H1 (cell line): ENCODE measurements around the gene SCAMP2. TPM values are rescaled to one million over a fixed set of nuclear protein-coding genes. Genes with fewer than 3 reads are reported as not detected.
A peak's percentile ranks its signal among the peaks of the same experiment; 100 is the strongest.

Experiments
- CTCF ChIA-PET: fragments of 300-600 bp; sonication (Branson Sonifier 250); formaldehyde crosslinking; loops from one replicate; lab custom pipeline; 2021; ENCODE audit not compliant: partially characterized antibody; lab: Charles Lee
- POLR2A ChIA-PET: fragments of 300-600 bp; sonication (Branson Sonifier 250); formaldehyde crosslinking; loops from one replicate; lab custom pipeline; 2021; ENCODE audit warnings: inconsistent platforms; ENCODE audit not compliant: partially characterized antibody; lab: Charles Lee
- DNase-seq, 2 experiments: peaks; one replicate each; pipeline versions ENCODE4 v3.0.0 to v3.0.0-alpha.2; 2010 to 2022; ENCODE audit warnings: low spot score in 2 of 2, low read depth in 1 of 2, mixed read lengths in 1 of 2
- FAIRE-seq: peaks from 2 replicates; lab custom pipeline; 2011; peaks lifted over from hg19 to GRCh38; lab: Jason Lieb, UNC
- H2AFZ ChIP-seq: 2 replicates; pipeline ENCODE4 v1.8.1; 2012; ENCODE audit warnings: low read length, inconsistent platforms
- H2AK5ac ChIP-seq: 2 replicates; pipeline ENCODE4 v1.6.1; 2013; ENCODE audit warnings: low read depth, low read length
- H2BK120ac ChIP-seq: replicated peaks from 2 replicates; pipeline ENCODE3; 2013; ENCODE audit warnings: low read depth, low read length, inconsistent platforms
- H2BK12ac ChIP-seq: 2 replicates; pipeline ENCODE4 v1.6.1; 2013; ENCODE audit warnings: low read depth, low read length
- H2BK15ac ChIP-seq: 2 replicates; pipeline ENCODE4 v1.6.1; 2013; ENCODE audit warnings: low read length
- H2BK20ac ChIP-seq: 2 replicates; pipeline ENCODE4 v1.6.1; 2013; ENCODE audit warnings: low read length
- H2BK5ac ChIP-seq: 2 replicates; pipeline ENCODE4 v1.6.1; 2013; ENCODE audit warnings: low read depth, low read length
- H3K14ac ChIP-seq: 2 replicates; pipeline ENCODE4 v1.6.1; 2013; ENCODE audit warnings: inconsistent platforms; ENCODE audit not compliant: insufficient read length
- H3K18ac ChIP-seq: 2 replicates; pipeline ENCODE4 v1.6.1; 2013; ENCODE audit warnings: low read length; ENCODE audit errors: extremely low read depth
- H3K23ac ChIP-seq: 2 replicates; pipeline ENCODE4 v1.6.1; 2013; ENCODE audit warnings: inconsistent platforms; ENCODE audit not compliant: insufficient read length
- H3K23me2 ChIP-seq: 2 replicates; pipeline ENCODE4 v1.6.1; 2013; ENCODE audit warnings: low read depth, low read length
- H3K27ac ChIP-seq: 2 replicates; pipeline ENCODE4 v1.6.1; 2011; ENCODE audit warnings: low read depth, low read length, inconsistent platforms
- H3K27me3 ChIP-seq, 4 experiments: replicated peaks in 1 of 4; 1 replicate in 1 of 4; 2 replicates in 3 of 4; pipeline versions ENCODE4 v1.6.1 to v1.8.1; 2011 to 2013; ENCODE audit warnings: low read length in 3 of 4, mild to moderate bottlenecking in 3 of 4, inconsistent platforms in 2 of 4, mixed read lengths in 2 of 4, moderate library complexity in 1 of 4; ENCODE audit not compliant: control insufficient read depth in 3 of 4, insufficient read depth in 3 of 4; ENCODE audit errors: extremely low read depth in 1 of 4
- H3K36me3 ChIP-seq, 4 experiments: 2 replicates each; pipeline versions ENCODE4 v1.6.1 to v1.8.1; 2011 to 2013; ENCODE audit warnings: mild to moderate bottlenecking in 4 of 4, low read length in 3 of 4, moderate library complexity in 2 of 4, control low read depth in 1 of 4, inconsistent platforms in 1 of 4; ENCODE audit not compliant: insufficient read depth in 4 of 4, control insufficient read depth in 2 of 4
- H3K4ac ChIP-seq: replicated peaks from 2 replicates; pipeline ENCODE3; 2013; ENCODE audit warnings: low read length, low read depth, mixed read lengths, inconsistent platforms; ENCODE audit not compliant: insufficient read length
- H3K4me1 ChIP-seq, 4 experiments: replicated peaks in 1 of 4; 1 replicate in 1 of 4; 2 replicates in 3 of 4; pipeline versions ENCODE4 v1.6.1 to v1.8.1; 2011 to 2013; ENCODE audit warnings: low read length in 3 of 4, inconsistent platforms in 2 of 4, mixed read lengths in 1 of 4; ENCODE audit not compliant: insufficient read depth in 4 of 4, control insufficient read depth in 3 of 4
- H3K4me2 ChIP-seq, 2 experiments: 2 replicates each; pipeline versions ENCODE4 v1.6.1 to v1.8.1; 2011 to 2013; ENCODE audit warnings: low read depth in 2 of 2, low read length in 2 of 2, control low read depth in 1 of 2, inconsistent platforms in 1 of 2, mild to moderate bottlenecking in 1 of 2; ENCODE audit not compliant: insufficient read depth in 1 of 2
- H3K4me3 ChIP-seq, 4 experiments: fragments of 200-600, 300-600 bp in 1 of 4; sonication (generic), shearing (Covaris generic), sonication (Bioruptor Twin) in 1 of 4; 2 replicates each; pipeline versions ENCODE4 v1.5.1 to v1.8.1; 2011 to 2016; ENCODE audit warnings: low read length in 4 of 4, low read depth in 3 of 4, control low read depth in 2 of 4, inconsistent platforms in 2 of 4, mild to moderate bottlenecking in 2 of 4, mixed read lengths in 1 of 4, moderate library complexity in 1 of 4; ENCODE audit not compliant: insufficient read depth in 2 of 4; ENCODE audit errors: extremely low read depth in 1 of 4
- H3K56ac ChIP-seq: replicated peaks from 2 replicates; pipeline ENCODE3; 2013; ENCODE audit warnings: low read depth, mild to moderate bottlenecking, mixed read lengths, low read length, inconsistent platforms; ENCODE audit not compliant: insufficient read length
- H3K79me1 ChIP-seq: 2 replicates; pipeline ENCODE4 v1.6.1; 2013; ENCODE audit warnings: low read depth, low read length, control low read depth
- H3K79me2 ChIP-seq, 2 experiments: 2 replicates each; pipeline versions ENCODE4 v1.6.1 to v1.8.1; 2012 to 2013; ENCODE audit warnings: low read length in 2 of 2, mild to moderate bottlenecking in 2 of 2, inconsistent platforms in 1 of 2; ENCODE audit not compliant: insufficient read depth in 2 of 2, control insufficient read depth in 1 of 2
- H3K9ac ChIP-seq, 4 experiments: replicated peaks in 1 of 4; 1 replicate in 1 of 4; 2 replicates in 3 of 4; pipeline versions ENCODE4 v1.6.1 to v1.8.1; 2011 to 2013; ENCODE audit warnings: low read depth in 3 of 4, low read length in 3 of 4, control low read depth in 2 of 4, mild to moderate bottlenecking in 2 of 4, moderate library complexity in 2 of 4, inconsistent platforms in 1 of 4; ENCODE audit errors: extremely low read depth in 1 of 4
- H3K9me3 ChIP-seq, 2 experiments: 2 replicates each; pipeline versions ENCODE4 v1.6.1 to v1.8.1; 2012 to 2013; ENCODE audit warnings: mild to moderate bottlenecking in 2 of 2, moderate library complexity in 2 of 2, control low read depth in 1 of 2, inconsistent platforms in 1 of 2, low read depth in 1 of 2, low read length in 1 of 2, mixed read lengths in 1 of 2; ENCODE audit not compliant: insufficient read depth in 2 of 2
- H4K20me1 ChIP-seq, 2 experiments: replicated peaks in 1 of 2; 2 replicates each; pipeline versions ENCODE3 to v1.8.1; 2011 to 2013; ENCODE audit warnings: inconsistent platforms in 2 of 2, low read length in 2 of 2, mild to moderate bottlenecking in 1 of 2; ENCODE audit not compliant: insufficient read depth in 2 of 2, control insufficient read depth in 1 of 2
- H4K5ac ChIP-seq: 2 replicates; pipeline ENCODE4 v1.6.1; 2013; ENCODE audit warnings: low read length, low read depth, mixed read lengths, inconsistent platforms; ENCODE audit not compliant: insufficient read length
- H4K8ac ChIP-seq: 2 replicates; pipeline ENCODE4 v1.8.0; 2013; ENCODE audit warnings: mild to moderate bottlenecking, moderate library complexity, low read length, inconsistent platforms; ENCODE audit not compliant: insufficient read depth; ENCODE audit errors: extremely low read depth
- H4K91ac ChIP-seq: replicated peaks from 2 replicates; pipeline ENCODE3; 2013; ENCODE audit warnings: low read length, mixed read lengths, inconsistent platforms; ENCODE audit not compliant: insufficient read length
- CEBPB ChIP-seq: IDR thresholded peaks from 2 replicates; pipeline ENCODE4 v1.6.1; 2012; ENCODE audit warnings: low read depth, low read length
- CHD1 ChIP-seq: IDR thresholded peaks from 2 replicates; pipeline ENCODE4 v1.6.1; 2012; ENCODE audit warnings: low read depth, low read length, improper control_type of control experiment
- CTCF ChIP-seq, 3 experiments: IDR thresholded peaks; 1 replicate in 2 of 3; 2 replicates in 1 of 3; pipeline versions ENCODE4 v1.5.1 to v1.6.1; 2011; ENCODE audit warnings: low read length in 3 of 3, mild to moderate bottlenecking in 3 of 3, inconsistent platforms in 2 of 3, low read depth in 1 of 3, moderate library complexity in 1 of 3; ENCODE audit not compliant: insufficient read depth in 1 of 3; ENCODE audit errors: control extremely low read depth in 1 of 3
- GTF2F1 ChIP-seq: IDR thresholded peaks from 2 replicates; pipeline ENCODE4 v1.6.1; 2012; ENCODE audit warnings: low read depth, low read length, improper control_type of control experiment, borderline replicate concordance
- HDAC2 ChIP-seq, 2 experiments: fragments of 300-600 bp in 1 of 2; sonication (generic) in 1 of 2; IDR thresholded peaks; 2 replicates each; pipeline ENCODE4 v1.6.1; 2011 to 2012; ENCODE audit warnings: low read depth in 2 of 2, low read length in 2 of 2, mild to moderate bottlenecking in 2 of 2, moderate library complexity in 2 of 2, borderline replicate concordance in 1 of 2, inconsistent platforms in 1 of 2
- HDAC6 ChIP-seq: IDR thresholded peaks from one replicate; pipeline ENCODE4 v1.7.1; 2012; ENCODE audit warnings: low read depth, mild to moderate bottlenecking, inconsistent platforms, low read length, moderate library complexity
- JUN ChIP-seq: IDR thresholded peaks from 2 replicates; pipeline ENCODE4 v1.6.1; 2011; ENCODE audit warnings: low read depth, mild to moderate bottlenecking, improper control_type of control experiment, low read length
- JUND ChIP-seq: IDR thresholded peaks from 2 replicates; pipeline ENCODE4 v1.6.1; 2011; ENCODE audit warnings: mild to moderate bottlenecking, improper control_type of control experiment, low read length
- RAD21 ChIP-seq, 2 experiments: IDR thresholded peaks in 1 of 2; conservative IDR thresholded peaks in 1 of 2; 2 replicates each; pipeline ENCODE4 v1.6.1; 2011; ENCODE audit warnings: low read depth in 2 of 2, low read length in 2 of 2, improper control_type of control experiment in 1 of 2, inconsistent platforms in 1 of 2, mild to moderate bottlenecking in 1 of 2, moderate library complexity in 1 of 2
- SIRT6 ChIP-seq: IDR thresholded peaks from one replicate; pipeline ENCODE4 v1.7.1; 2012; ENCODE audit warnings: low read length, inconsistent platforms
- WGBS, 2 experiments: shearing (Covaris generic) in 1 of 2; methylation state at CpG; one replicate each; pipeline versions ENCODE4 v1.1.6 to v1.1.7; 2013 to 2015; ENCODE audit warnings: low lambda C conversion rate in 2 of 2, mixed read lengths in 2 of 2, inconsistent platforms in 1 of 2, low coverage in 1 of 2, missing lambda C conversion rate in 1 of 2; ENCODE audit not compliant: insufficient replicate concordance in 2 of 2, insufficient coverage in 1 of 2, insufficient read length in 1 of 2; ENCODE audit errors: extremely low coverage in 1 of 2, missing lambda C conversion rate in 1 of 2; 5-methylcytosine and 5-hydroxymethylcytosine counted together
- polyA plus RNA-seq, 7 experiments: library from polyadenylated mRNA; depleted of rRNA in 3 of 7; stranded (reverse) in 5 of 7; unstranded in 2 of 7; fragments of >200 nt in 5 of 7; fragments of 200-250 nt in 2 of 7; gene quantifications; 1 replicate in 5 of 7; 2 replicates in 1 of 7; 4 replicates in 1 of 7; pipeline versions ENCODE4 v1.2.1 to v1.2.3, GENCODE V29; 2011 to 2013; ENCODE audit warnings: missing spikeins in 2 of 7, mixed read lengths in 2 of 7
- total RNA-seq: library from RNA; stranded (reverse); fragmentation: NEBNext Ultra II Directional; extraction: Animal tissue kit (Norgen Biotek cat#: 25700); gene quantifications from 2 replicates; pipeline ENCODE4 v1.2.1, GENCODE V29; 2021

Gene SCAMP2
- total and polyA plus RNA-seq, 2 of the 8 experiments (the other 6 are each of a cell fraction or from before 2014, with no cell fraction given): 41.7 to 131 TPM

GRCh38 chr15:74901612-74902063 is 28.5 kb upstream of the SCAMP2 start:
- Histone ChIP-seq H4K91ac (no peak overlapping the region), H2AFZ (no peak overlapping the region), H4K20me1 (peaks cover 3 to 13% of the 10 kb centered on the region in 2 experiments), H3K9ac (no peak overlapping the region), H2BK120ac (no peak overlapping the region), H3K56ac (no peak overlapping the region), H2BK15ac (no peak overlapping the region), H3K4me3 (no peak overlapping the region), H3K4ac (no peak overlapping the region), H3K9me3 (no peaks in the 10 kb centered on the region), H2BK5ac (no peak overlapping the region), H3K79me1 (no peaks in the 10 kb centered on the region), H3K14ac (no peak overlapping the region), H3K36me3 (peaks cover 25 to 65% (median 45%) of the 10 kb centered on the region in 4 experiments), H2BK12ac (no peak overlapping the region), H2BK20ac (no peak overlapping the region), H4K5ac (no peak overlapping the region), H3K4me1 (peaks cover 0 to 3% (median 0%) of the 10 kb centered on the region in 4 experiments; a peak in 3 of 7 replicates), H3K4me2 (no peak overlapping the region), H4K8ac (peak overlapping the region; percentile 60; the same call in 1 of the 2 replicates), H3K79me2 (peaks cover 0 to 15% of the 10 kb centered on the region in 2 experiments; a peak in 2 of 4 replicates), H3K27me3 (no peaks in the 10 kb centered on the region), H3K23ac (no peak overlapping the region), H3K27ac (no peak overlapping the region), H3K23me2 (peaks cover 3% of the 10 kb centered on the region; the same call in 1 of the 2 replicates), H3K18ac (no peak overlapping the region), H2AK5ac (no peak overlapping the region)
- POLR2A ChIA-PET: interaction anchor here (0.7 to 11.9 kb wide), 15 partner anchors 10 to 141 kb away, joined by 3 to 116 read pairs (median 4); partner anchors contain the start of genes COX5A, MPI and RPP25
- FAIRE-seq: no peak
- 43% methylated on average over 5 of the region's 5 CpGs; no CpG with 5 or more reads in 1 of the 2 experiments for WGBS, 2 experiments
- peak in 1 of 2 experiments; percentile 79 for DNase-seq
- CTCF ChIA-PET: interaction anchor here (0.6 to 7.8 kb wide), 65 partner anchors 9 to 342 kb away, joined by 3 to 54 read pairs (median 6); partner anchors contain the start of genes CPLX3, MPI, RPP25 and ULK3
- TF ChIP-seq SIRT6 (no peak), CEBPB (no peak), CTCF (IDR thresholded peaks at IDR 0.05; ENCODE audit: control extremely low read depth in 1 of 3, insufficient read depth in 1 of 3, low read depth in 1 of 3, low read length in 3 of 3) (peak; percentile 41 to 73 (median 72)), JUN (no peak), GTF2F1 (no peak), RAD21 (IDR thresholded peaks at IDR 0.05 in 1 of 2, conservative IDR thresholded peaks at IDR 0.05 in 1 of 2; ENCODE audit: low read depth in 2 of 2, low read length in 2 of 2) (peak; percentile 40 to 57), JUND (no peak), CHD1 (no peak), HDAC2 (IDR thresholded peaks at IDR 0.05; ENCODE audit: borderline replicate concordance in 1 of 2, low read depth in 2 of 2, low read length in 2 of 2) (no peak), HDAC6 (no peak)
